ENCODE results near the gene MYH9.

MYH9 gene

DNA sequence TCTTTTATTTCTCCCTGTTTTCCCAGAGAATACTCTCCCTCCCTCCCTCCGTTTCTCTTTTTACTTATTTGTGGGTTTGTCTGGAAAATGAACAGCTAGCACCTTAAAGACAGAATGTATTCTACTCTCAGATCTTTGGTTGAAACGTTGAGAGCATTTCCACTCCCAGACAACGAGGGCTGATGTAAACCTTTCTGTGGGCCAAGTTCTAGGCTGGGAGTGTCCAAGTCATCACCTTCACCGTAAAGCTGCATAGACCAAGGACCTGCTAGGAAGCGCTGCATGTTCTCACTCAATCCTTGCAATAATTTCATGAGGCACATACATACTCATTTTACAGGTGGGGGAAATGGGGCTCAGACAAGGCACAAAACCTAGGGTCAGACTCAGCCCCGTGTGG is 32.4 kb downstream of the MYH9 start:
- TF ChIP-seq, protein P1, sequence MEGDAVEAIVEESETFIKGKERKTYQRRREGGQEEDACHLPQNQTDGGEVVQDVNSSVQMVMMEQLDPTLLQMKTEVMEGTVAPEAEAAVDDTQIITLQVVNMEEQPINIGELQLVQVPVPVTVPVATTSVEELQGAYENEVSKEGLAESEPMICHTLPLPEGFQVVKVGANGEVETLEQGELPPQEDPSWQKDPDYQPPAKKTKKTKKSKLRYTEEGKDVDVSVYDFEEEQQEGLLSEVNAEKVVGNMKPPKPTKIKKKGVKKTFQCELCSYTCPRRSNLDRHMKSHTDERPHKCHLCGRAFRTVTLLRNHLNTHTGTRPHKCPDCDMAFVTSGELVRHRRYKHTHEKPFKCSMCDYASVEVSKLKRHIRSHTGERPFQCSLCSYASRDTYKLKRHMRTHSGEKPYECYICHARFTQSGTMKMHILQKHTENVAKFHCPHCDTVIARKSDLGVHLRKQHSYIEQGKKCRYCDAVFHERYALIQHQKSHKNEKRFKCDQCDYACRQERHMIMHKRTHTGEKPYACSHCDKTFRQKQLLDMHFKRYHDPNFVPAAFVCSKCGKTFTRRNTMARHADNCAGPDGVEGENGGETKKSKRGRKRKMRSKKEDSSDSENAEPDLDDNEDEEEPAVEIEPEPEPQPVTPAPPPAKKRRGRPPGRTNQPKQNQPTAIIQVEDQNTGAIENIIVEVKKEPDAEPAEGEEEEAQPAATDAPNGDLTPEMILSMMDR (IDR thresholded peaks at IDR 0.05; ENCODE audit: extremely low read depth, insufficient read depth, missing control alignments): no peak
- DNase-seq (ENCODE audit: low spot score): peak; percentile 59
- in situ Hi-C loops (cut with MboI; ENCODE audit: low pct_unique_long_range_greater_than_20kb, low sequenced_read_pairs, unreplicated experiment): no loop called here

DNA sequence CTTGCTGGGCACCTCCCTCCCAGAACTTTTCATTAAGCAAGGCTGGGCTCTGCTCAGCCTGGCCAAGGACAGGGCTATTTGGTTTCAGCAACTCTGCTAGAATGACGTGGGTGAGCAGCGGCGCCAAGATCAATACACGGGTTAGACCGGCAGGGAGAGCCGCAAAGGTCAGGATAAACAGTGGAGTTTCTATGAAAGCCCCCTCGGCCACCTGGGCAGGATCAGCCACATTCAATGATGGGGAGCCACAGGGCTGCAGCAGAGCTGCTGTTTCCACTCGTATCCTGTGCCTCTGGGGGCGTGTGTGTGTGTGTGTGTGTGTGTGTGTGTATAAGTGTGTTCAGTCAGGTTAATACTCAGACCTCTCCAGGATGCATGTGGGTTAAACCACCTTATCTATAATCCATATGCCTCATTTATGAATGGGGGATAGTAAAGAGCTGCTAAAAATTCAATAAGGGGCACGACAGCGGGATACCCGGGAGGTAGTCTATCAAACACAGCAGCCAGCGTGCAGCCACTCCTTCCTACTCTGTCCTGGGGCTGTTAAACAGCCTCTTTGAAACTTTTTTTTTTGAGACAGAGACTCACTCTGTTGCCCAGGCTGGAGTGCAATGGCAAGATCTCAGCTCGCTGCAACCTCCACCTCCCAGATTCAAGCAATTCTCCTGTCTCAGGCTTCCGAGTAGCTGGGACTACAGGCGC is 34.8 kb downstream of the MYH9 start:
- DNase-seq (ENCODE audit: low spot score): no peak
- in situ Hi-C loops (cut with MboI; ENCODE audit: low pct_unique_long_range_greater_than_20kb, low sequenced_read_pairs, unreplicated experiment): no loop called here
- TF ChIP-seq, protein P1 (IDR thresholded peaks at IDR 0.05; ENCODE audit: extremely low read depth, insufficient read depth, missing control alignments): no peak

DNA sequence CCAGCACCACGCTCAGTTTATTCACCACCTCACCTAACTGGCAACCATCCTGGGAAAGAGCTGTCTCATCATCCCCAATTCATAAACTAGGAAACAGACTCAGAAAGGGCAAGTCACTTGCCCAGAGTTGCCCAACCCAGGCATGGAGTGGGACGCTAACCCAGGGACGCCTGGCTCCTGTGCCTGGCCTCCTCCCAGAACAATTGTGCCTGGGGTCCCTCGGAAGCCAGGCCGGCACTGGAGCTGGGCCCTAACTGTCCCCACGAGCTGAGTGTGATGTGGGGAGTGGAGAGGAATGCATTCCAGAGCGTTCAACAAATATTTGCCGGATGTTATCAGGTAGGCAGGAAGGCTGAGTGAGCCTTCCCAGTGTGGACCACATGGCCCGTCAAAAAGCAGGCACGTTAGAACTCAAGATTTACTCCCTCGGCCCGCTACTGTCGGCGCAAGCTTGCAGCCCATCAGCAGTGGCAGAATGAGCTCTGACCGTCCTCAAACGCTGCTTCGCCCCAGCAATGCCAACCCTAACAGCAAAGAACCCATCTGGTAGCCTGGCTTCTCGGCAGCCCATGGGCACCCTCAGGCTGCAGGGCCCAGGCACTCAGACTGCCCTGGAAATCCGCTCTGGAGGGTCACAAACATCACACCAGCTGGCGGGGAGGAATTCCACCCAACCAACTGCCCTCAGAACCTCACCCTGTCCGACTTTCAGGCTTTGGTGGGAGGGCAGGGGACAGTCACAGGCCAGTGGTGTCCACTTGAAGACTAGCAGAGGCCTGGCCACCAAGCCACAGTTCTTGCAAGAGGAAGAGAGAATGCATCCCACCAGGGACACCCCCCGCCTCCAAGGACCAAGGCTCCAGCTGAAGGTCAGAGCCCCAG is 35.6 kb downstream of the MYH9 start:
- no peak for DNase-seq (ENCODE audit: low spot score)
- in situ Hi-C loops (cut with MboI; ENCODE audit: low pct_unique_long_range_greater_than_20kb, low sequenced_read_pairs, unreplicated experiment): no loop called here
- TF ChIP-seq, protein P1 (IDR thresholded peaks at IDR 0.05; ENCODE audit: extremely low read depth, insufficient read depth, missing control alignments): no peak

GRCh38 chr22:36350751-36351594 is 36.8 kb downstream of the MYH9 start:
- no peak for DNase-seq (ENCODE audit: low spot score)
- in situ Hi-C loops (cut with MboI; ENCODE audit: low pct_unique_long_range_greater_than_20kb, low sequenced_read_pairs, unreplicated experiment): no loop called here
- TF ChIP-seq, protein P1 (IDR thresholded peaks at IDR 0.05; ENCODE audit: extremely low read depth, insufficient read depth, missing control alignments): no peak

GRCh38 chr22:36349726-36350125 is 38.0 kb downstream of the MYH9 start:
- no peak for DNase-seq (ENCODE audit: low spot score)
- TF ChIP-seq, protein P1 (IDR thresholded peaks at IDR 0.05; ENCODE audit: extremely low read depth, insufficient read depth, missing control alignments): no peak
- in situ Hi-C loops (cut with MboI; ENCODE audit: low pct_unique_long_range_greater_than_20kb, low sequenced_read_pairs, unreplicated experiment): no loop called here

DNA sequence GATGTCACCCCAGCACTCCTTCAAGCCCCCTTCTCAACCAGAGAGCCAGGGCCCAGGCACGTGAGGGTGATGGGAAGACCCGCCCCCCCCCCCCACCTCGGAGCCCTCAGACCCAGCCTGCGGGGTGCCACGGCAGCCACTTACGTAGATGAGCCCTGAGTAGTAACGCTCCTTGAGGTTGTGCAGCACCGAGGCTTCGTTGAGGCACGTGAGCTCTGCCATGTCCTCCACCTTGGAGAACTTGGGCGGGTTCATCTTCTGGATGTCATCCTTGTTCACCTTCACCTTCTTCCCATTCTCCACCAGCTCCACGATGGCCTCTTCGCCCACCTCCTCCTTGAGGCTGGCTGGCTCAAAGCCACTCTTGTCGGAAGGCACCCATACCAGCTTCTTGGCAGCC is 39.0 kb downstream of the MYH9 start:
- in situ Hi-C loops (cut with MboI; ENCODE audit: low pct_unique_long_range_greater_than_20kb, low sequenced_read_pairs, unreplicated experiment): no loop called here
- TF ChIP-seq, protein P1 (IDR thresholded peaks at IDR 0.05; ENCODE audit: extremely low read depth, insufficient read depth, missing control alignments): no peak
- DNase-seq (ENCODE audit: low spot score): no peak
